ENCODE measurements around the gene FRMPD2.

GRCh38 chr10:48282829-48283228, 8.3 kb upstream of the FRMPD2 start:
- TF ChIP-seq MXI1 (conservative IDR thresholded peaks at IDR 0.05; ENCODE audit: poor library complexity, severe bottlenecking): no peak
- TF ChIP-seq POLR2AphosphoS5 (IDR thresholded peaks at IDR 0.05): no peak
